Esophagus squamous epithelium (tissue), 5 donors: Measurements from ENCODE around the gene PCSK5. TPM values are rescaled to one million over a fixed set of nuclear protein-coding genes. Genes with fewer than 3 reads are reported as not detected.
"Not testable (repeated sequence)": the region's sequence is repeated elsewhere in the genome, so short reads cannot be mapped to it uniquely, and the experiment has no call there.

ENCODE experiments used
- DNase-seq: peaks from one replicate; lab custom pipeline; 2025; lab: John Stamatoyannopoulos, UW
- H3K27ac ChIP-seq, 4 donors: fragments of 200-600 bp; sonication (generic); one replicate each; pipeline ENCODE4 v1.5.1; 2016 to 2019; ENCODE audit warnings: mild to moderate bottlenecking in 1 of 4
- H3K27me3 ChIP-seq, 4 donors: fragments of 200-600 bp; sonication (generic); 1 replicate in 3 of 4; 2 replicates in 1 of 4; pipeline versions ENCODE4 v1.5.1 to v1.6.0; 2017 to 2021; ENCODE audit warnings: antibody characterized with exemption in 1 of 4
- H3K36me3 ChIP-seq, 3 donors: fragments of 200-600 bp; sonication (generic); one replicate each; pipeline ENCODE4 v1.5.1; 2016 to 2019
- H3K4me1 ChIP-seq, 3 donors: fragments of 200-600 bp; sonication (generic); one replicate each; pipeline ENCODE4 v1.5.1; 2017 to 2019
- H3K4me3 ChIP-seq, 4 donors: fragments of 200-600 bp; sonication (generic); 1 replicate in 3 of 4; 2 replicates in 1 of 4; pipeline ENCODE4 v1.5.1; 2016 to 2019; ENCODE audit warnings: mild to moderate bottlenecking in 2 of 4, moderate library complexity in 1 of 4
- H3K9me3 ChIP-seq, 3 donors: fragments of 200-600 bp; sonication (generic); one replicate each; pipeline ENCODE4 v1.5.1; 2016 to 2019
- CTCF ChIP-seq, 6 experiments: fragments of 450-650 bp in 4 of 6; fragments of 200-600 bp in 2 of 6; sonication (generic) in 2 of 6; IDR thresholded peaks; one replicate each; pipeline ENCODE4 v1.5.1; 2016 to 2019; ENCODE audit warnings: antibody characterized with exemption in 6 of 6, mild to moderate bottlenecking in 4 of 6, moderate library complexity in 4 of 6
- POLR2A ChIP-seq, 4 donors: fragments of 450-650 bp; IDR thresholded peaks; one replicate each; pipeline ENCODE4 v1.6.1; 2017; ENCODE audit warnings: antibody characterized with exemption in 4 of 4, mild to moderate bottlenecking in 4 of 4, moderate library complexity in 3 of 4
- WGBS, 2 donors: methylation state at CpG; one replicate each; pipeline ENCODE4 v1.1.5; 2018; 5-methylcytosine and 5-hydroxymethylcytosine counted together
- intact Hi-C: fragments of 100-400 bp; cut with DNase I; formaldehyde crosslinking; loops from one replicate; pipeline ENCODE4 v1.15.0; 2022
- total RNA-seq, 4 donors: library from RNA; depleted of rRNA; stranded (reverse); fragments of >200 nt; gene quantifications; one replicate each; pipeline ENCODE4 v1.1.0, GENCODE V29; 2016
- donor health status: DM: yes; HTN: yes; CAD: no.

The PCSK5 gene
- total RNA-seq, 4 donors from 2014 or later = 8.4 to 33.8 (median 24.2) TPM

GRCh38 chr9:76044266-76044819 is 153.9 kb downstream of the PCSK5 start:
- Histone ChIP-seq H3K27ac (no peak overlapping the region), H3K36me3 (no peaks in the 10 kb centered on the region), H3K4me1 (no peaks in the 10 kb centered on the region), H3K9me3 (no peaks in the 10 kb centered on the region), H3K4me3 (no peak overlapping the region), H3K27me3 (no peaks in the 10 kb centered on the region)
- intact Hi-C loops = no loop called here
- no peak for TF ChIP-seq CTCF (IDR thresholded peaks at IDR 0.05)
- TF ChIP-seq POLR2A (IDR thresholded peaks at IDR 0.05) = no peak
- no peak for DNase-seq
- WGBS, 2 donors = 77 to 84% methylated on average over 3 of the region's 3 CpGs

- H3K36me3 ChIP-seq = no peaks in the 10 kb centered on the region
- H3K27me3 ChIP-seq = no peaks in the 10 kb centered on the region
- no peaks in the 10 kb centered on the region for H3K4me1 ChIP-seq
- DNase-seq = no peak
- intact Hi-C loops = no loop called here
- no peak overlapping the region for H3K4me3 ChIP-seq
- no peak overlapping the region for H3K27ac ChIP-seq
- H3K9me3 ChIP-seq = no peaks in the 10 kb centered on the region
- TF ChIP-seq CTCF (IDR thresholded peaks at IDR 0.05) = no peak
- no peak for TF ChIP-seq POLR2A (IDR thresholded peaks at IDR 0.05)
- WGBS, 2 donors = 64 to 66% methylated on average over 2 of the region's 2 CpGs
Observed at GRCh38 chr9:76045221-76045620, 154.7 kb downstream of the PCSK5 start.

- no peak for DNase-seq
- no peaks in the 10 kb centered on the region for H3K27me3 ChIP-seq
- H3K4me3 ChIP-seq = no peak overlapping the region
- no peak for TF ChIP-seq POLR2A (IDR thresholded peaks at IDR 0.05)
- TF ChIP-seq CTCF (IDR thresholded peaks at IDR 0.05) = no peak
- no peak overlapping the region for H3K27ac ChIP-seq
- H3K9me3 ChIP-seq = no peaks in the 10 kb centered on the region
- intact Hi-C loops = no loop called here
- peaks cover 0 to 13% (median 0%) of the 10 kb centered on the region in 3 donors for H3K36me3 ChIP-seq
- no peaks in the 10 kb centered on the region for H3K4me1 ChIP-seq
- 84 to 88% methylated on average over 2 of the region's 2 CpGs for WGBS, 2 donors
Observed at GRCh38 chr9:76049341-76049740, 158.9 kb downstream of the PCSK5 start.

GRCh38 chr9:76067696-76068095 is 177.2 kb downstream of the PCSK5 start:
- no peak overlapping the region for H3K27ac ChIP-seq
- no peaks in the 10 kb centered on the region for H3K9me3 ChIP-seq
- H3K36me3 ChIP-seq = peaks cover 0 to 11% (median 4%) of the 10 kb centered on the region in 3 donors
- DNase-seq = no peak
- WGBS, 2 donors = 91 to 93% methylated on average over 11 of the region's 11 CpGs
- intact Hi-C loops = no loop called here
- H3K27me3 ChIP-seq = no peaks in the 10 kb centered on the region
- no peaks in the 10 kb centered on the region for H3K4me1 ChIP-seq
- TF ChIP-seq POLR2A (IDR thresholded peaks at IDR 0.05) (no peak), CTCF (IDR thresholded peaks at IDR 0.05) (no peak)
- no peak overlapping the region for H3K4me3 ChIP-seq

GRCh38 chr9:76077537-76077936 is 187.1 kb downstream of the PCSK5 start:
- TF ChIP-seq POLR2A (IDR thresholded peaks at IDR 0.05) (no peak), CTCF (IDR thresholded peaks at IDR 0.05) (no peak)
- H3K27me3 ChIP-seq = no peaks in the 10 kb centered on the region
- no peak overlapping the region for H3K4me3 ChIP-seq
- intact Hi-C loops = no loop called here
- no peak for DNase-seq
- H3K9me3 ChIP-seq = no peaks in the 10 kb centered on the region
- no peak overlapping the region for H3K27ac ChIP-seq
- peaks cover 0 to 28% (median 0%) of the 10 kb centered on the region in 3 donors for H3K36me3 ChIP-seq
- no peaks in the 10 kb centered on the region for H3K4me1 ChIP-seq

- H3K9me3 ChIP-seq, H3K27me3 ChIP-seq, intact Hi-C loops, H3K27ac ChIP-seq, DNase-seq, H3K4me1 ChIP-seq, H3K4me3 ChIP-seq: not testable (repeated sequence)
- H3K36me3 ChIP-seq = peaks cover 0 to 16% (median 0%) of the 10 kb centered on the region in 3 donors
- WGBS, 2 donors = 86 to 97% methylated on average over 5 of the region's 5 CpGs
Observed at GRCh38 chr9:76081281-76081680, 190.8 kb downstream of the PCSK5 start.
